CD4-positive, alpha-beta T cell (primary cell): Measurements from ENCODE around the gene TNIP3. TPM values are rescaled to one million over a fixed set of nuclear protein-coding genes. Genes with fewer than 3 reads are reported as not detected.

Experiments
- ATAC-seq: fragments of 200-7000 bp; cut with Tn5 transposase; one replicate; pipeline ENCODE4 v1.10.0; 2022; ENCODE audit warnings: mild to moderate bottlenecking; ENCODE audit not compliant: poor library complexity
- CTCF ChIA-PET: fragments of 350-600 bp; sonication (Branson Sonifier 250); formaldehyde crosslinking; loops from one replicate; lab custom pipeline; 2021; ENCODE audit warnings: antibody characterized with exemption, inconsistent platforms; lab: Charles Lee
- POLR2A ChIA-PET: fragments of 350-600 bp; sonication (Branson Sonifier 250); formaldehyde crosslinking; loops from one replicate; lab custom pipeline; 2021; ENCODE audit warnings: antibody characterized with exemption, inconsistent platforms; lab: Charles Lee
- DNase-seq, 14 experiments: peaks; one replicate each; pipeline ENCODE4 v3.0.0-alpha.2; 2013 to 2020; ENCODE audit warnings: mixed read lengths in 2 of 14
- H3K27ac ChIP-seq, 2 donors: one replicate each; pipeline versions ENCODE4 v1.5.1 to v1.7.0; 2013; ENCODE audit warnings: low read length in 2 of 2, low read depth in 1 of 2, mild to moderate bottlenecking in 1 of 2
- H3K27me3 ChIP-seq, 2 experiments: 1 replicate in 1 of 2; 2 replicates in 1 of 2; pipeline versions ENCODE4 v1.6.1 to v1.7.0; 2013; ENCODE audit warnings: low read length in 2 of 2, control low read depth in 1 of 2, mild to moderate bottlenecking in 1 of 2, moderate library complexity in 1 of 2; ENCODE audit not compliant: insufficient read depth in 2 of 2, control insufficient read depth in 1 of 2
- H3K36me3 ChIP-seq: one replicate; pipeline ENCODE4 v1.6.1; 2013; ENCODE audit warnings: low read length, control low read depth; ENCODE audit not compliant: insufficient read depth
- H3K4me1 ChIP-seq: one replicate; pipeline ENCODE4 v1.6.1; 2013; ENCODE audit warnings: low read length, control low read depth; ENCODE audit not compliant: insufficient read depth
- H3K4me3 ChIP-seq: one replicate; pipeline ENCODE4 v1.5.1; 2013; ENCODE audit warnings: mild to moderate bottlenecking, low read length, moderate library complexity
- H3K9me3 ChIP-seq, 2 experiments: 1 replicate in 1 of 2; 2 replicates in 1 of 2; pipeline versions ENCODE4 v1.6.1 to v1.7.0; 2013; ENCODE audit warnings: low read length in 2 of 2, mild to moderate bottlenecking in 2 of 2, control low read depth in 1 of 2, moderate library complexity in 1 of 2; ENCODE audit not compliant: control insufficient read depth in 1 of 2, insufficient read depth in 1 of 2
- H3K27ac Mint-ChIP-seq: one replicate; pipeline ENCODE4 v1.8.0; 2020; ENCODE audit warnings: mixed read lengths
- H3K27me3 Mint-ChIP-seq: one replicate; pipeline ENCODE4 v1.8.0; 2021; ENCODE audit warnings: mixed read lengths
- H3K36me3 Mint-ChIP-seq: one replicate; pipeline ENCODE4 v1.8.0; 2021; ENCODE audit warnings: low read depth, mixed read lengths
- H3K4me1 Mint-ChIP-seq: one replicate; pipeline ENCODE4 v1.8.0; 2021; ENCODE audit warnings: low read depth, mixed read lengths
- H3K4me3 Mint-ChIP-seq: one replicate; pipeline ENCODE4 v1.8.0; 2020; ENCODE audit warnings: mild to moderate bottlenecking, mixed read lengths
- H3K9me3 Mint-ChIP-seq: one replicate; pipeline ENCODE4 v1.8.0; 2020; ENCODE audit warnings: mixed read lengths
- CTCF ChIP-seq: fragments of 200-600 bp; IDR thresholded peaks from one replicate; pipeline ENCODE4 v1.8.0; 2022; ENCODE audit warnings: antibody characterized with exemption, mild to moderate bottlenecking
- intact Hi-C, 2 experiments: fragments of 100-400 bp; cut with DNase I in 1 of 2; cut with micrococcal nuclease in 1 of 2; formaldehyde crosslinking; loops; one replicate each; pipeline versions ENCODE4 v1.15.1 to v1.9.0; 2023 to 2025; cut with DNase I, micrococcal nuclease
- total RNA-seq, 174 experiments: library from RNA in 2 of 174; stranded (reverse) in 2 of 174; gene quantifications; one replicate each; pipeline ENCODE4 v1.2.3 and lab custom pipeline; 2021 to 2026

Gene TNIP3
- total RNA-seq, 2 experiments from 2014 or later, result 0.39 to 0.66 TPM

GRCh38 chr4:121151942-121152341 lies 12.2 kb downstream of the TNIP3 start:
- H3K9me3 Mint-ChIP-seq, result no peaks in the 10 kb centered on the region
- no peaks in the 10 kb centered on the region for H3K27me3 Mint-ChIP-seq
- TF ChIP-seq CTCF, result no peak
- Histone ChIP-seq H3K4me3 (no peak overlapping the region), H3K36me3 (no peaks in the 10 kb centered on the region), H3K4me1 (peaks cover 29% of the 10 kb centered on the region), H3K27me3 (no peaks in the 10 kb centered on the region), H3K27ac (no peak overlapping the region), H3K9me3 (no peaks in the 10 kb centered on the region)
- H3K27ac Mint-ChIP-seq, result peak overlapping the region; percentile 69
- peak overlapping the region; percentile 34 for H3K4me3 Mint-ChIP-seq
- no peak for ATAC-seq
- CTCF ChIA-PET, result interaction anchor here (1.0 to 2.1 kb wide), 2 partner anchors 41 to 156 kb away, joined by 3 to 7 read pairs; no protein-coding TSS in a partner anchor
- no peak for DNase-seq
- peaks cover 90% of the 10 kb centered on the region for H3K4me1 Mint-ChIP-seq
- POLR2A ChIA-PET, result interaction anchor here (0.7 kb wide), 1 partner anchor 97 kb away, joined by 3 read pairs; no protein-coding TSS in a partner anchor
- intact Hi-C loops, result loop anchor here in 1 of 2 experiments (2.0 kb wide), 1 partner anchor 13 kb away; no protein-coding TSS in a partner anchor
- H3K36me3 Mint-ChIP-seq, result no peaks in the 10 kb centered on the region

- no peak for TF ChIP-seq CTCF
- Histone ChIP-seq H3K4me1 (peaks cover 20% of the 10 kb centered on the region), H3K27me3 (no peaks in the 10 kb centered on the region), H3K4me3 (no peak overlapping the region), H3K27ac (no peak overlapping the region), H3K36me3 (no peaks in the 10 kb centered on the region), H3K9me3 (no peaks in the 10 kb centered on the region)
- Mint-ChIP-seq H3K27me3 (no peaks in the 10 kb centered on the region), H3K9me3 (no peaks in the 10 kb centered on the region), H3K4me1 (peaks cover 78% of the 10 kb centered on the region), H3K36me3 (no peaks in the 10 kb centered on the region), H3K27ac (peak overlapping the region; percentile 69), H3K4me3 (no peak overlapping the region)
- ChIA-PET CTCF (no interaction called here), POLR2A (no interaction called here)
- intact Hi-C loops, result no loop called here
- no peak for DNase-seq
- no peak for ATAC-seq
Observed at GRCh38 chr4:121150486-121150885, 13.6 kb downstream of the TNIP3 start.

- peaks cover 18% of the 10 kb centered on the region for H3K4me1 ChIP-seq
- H3K9me3 ChIP-seq, result no peaks in the 10 kb centered on the region
- H3K27me3 ChIP-seq, result no peaks in the 10 kb centered on the region
- no peak for DNase-seq
- no peak overlapping the region for H3K4me3 ChIP-seq
- Mint-ChIP-seq H3K4me3 (no peak overlapping the region), H3K4me1 (peaks cover 73% of the 10 kb centered on the region), H3K9me3 (no peaks in the 10 kb centered on the region), H3K27ac (no peak overlapping the region), H3K36me3 (no peaks in the 10 kb centered on the region), H3K27me3 (no peaks in the 10 kb centered on the region)
- ATAC-seq, result no peak
- ChIA-PET CTCF (no interaction called here), POLR2A (no interaction called here)
- no peak overlapping the region for H3K27ac ChIP-seq
- TF ChIP-seq CTCF, result no peak
- no peaks in the 10 kb centered on the region for H3K36me3 ChIP-seq
- intact Hi-C loops, result no loop called here
Observed at GRCh38 chr4:121150003-121150402, 14.1 kb downstream of the TNIP3 start.
